Breast epithelium (tissue), 4 donors: ENCODE results near the gene NKD2. TPM values are rescaled to one million over a fixed set of nuclear protein-coding genes. Genes with fewer than 3 reads are reported as not detected.

ENCODE experiments used
- DNase-seq, 2 donors: peaks; one replicate each; pipeline ENCODE4 v3.0.0-alpha.2; 2019; ENCODE audit warnings: low spot score in 2 of 2
- H3K27ac ChIP-seq, 2 donors: fragments of 200-600 bp; sonication (generic) in 1 of 2; one replicate each; pipeline ENCODE4 v1.5.1; 2016 to 2019; ENCODE audit warnings: mild to moderate bottlenecking in 1 of 2
- H3K27me3 ChIP-seq, 2 donors: fragments of 200-600 bp; sonication (generic) in 1 of 2; one replicate each; pipeline versions ENCODE4 v1.5.1 to v1.6.0; 2017 to 2019; ENCODE audit warnings: control low read depth in 1 of 2, mild to moderate bottlenecking in 1 of 2
- H3K36me3 ChIP-seq: fragments of 200-600 bp; one replicate; pipeline ENCODE4 v1.5.1; 2019
- H3K4me1 ChIP-seq, 2 donors: fragments of 200-600 bp; sonication (generic); one replicate each; pipeline ENCODE4 v1.5.1; 2016 to 2019; ENCODE audit warnings: control low read depth in 1 of 2
- H3K4me3 ChIP-seq, 3 donors: fragments of 200-600 bp; sonication (generic); 1 replicate in 2 of 3; 2 replicates in 1 of 3; pipeline ENCODE4 v1.5.1; 2016 to 2019; ENCODE audit warnings: mild to moderate bottlenecking in 3 of 3, moderate library complexity in 2 of 3
- H3K9me3 ChIP-seq, 2 donors: fragments of 200-600 bp; sonication (generic) in 1 of 2; one replicate each; pipeline ENCODE4 v1.5.1; 2016 to 2019; ENCODE audit warnings: control low read depth in 1 of 2
- POLR2A ChIP-seq: fragments of 450-650 bp; IDR thresholded peaks from one replicate; pipeline ENCODE4 v1.6.1; 2016; ENCODE audit warnings: antibody characterized with exemption, mild to moderate bottlenecking, moderate library complexity
- POLR2AphosphoS5 ChIP-seq, 3 donors: sonication (generic); formaldehyde crosslinking; IDR thresholded peaks; one replicate each; pipeline ENCODE4 v1.6.1; 2017; ENCODE audit warnings: antibody characterized with exemption in 3 of 3
- intact Hi-C: fragments of 100-400 bp; cut with DNase I; formaldehyde crosslinking; loops from one replicate; pipeline ENCODE4 v1.15.1; 2023; ENCODE audit warnings: low total_unique reads
- total RNA-seq, 3 donors: library from RNA; depleted of rRNA; stranded (reverse); fragments of >200 nt; gene quantifications; one replicate each; pipeline ENCODE4 v1.1.0, GENCODE V29; 2016
- TF ChIP-seq, protein P1 (sequence below), 3 donors: fragments of 450-650 bp; IDR thresholded peaks; one replicate each; pipeline ENCODE4 v1.5.1; 2016 to 2017; ENCODE audit warnings: antibody characterized with exemption in 3 of 3, mild to moderate bottlenecking in 3 of 3, moderate library complexity in 3 of 3

Gene NKD2
- total RNA-seq, 3 donors from 2014 or later: 5.9 to 16.7 TPM; not detected in 1

DNA sequence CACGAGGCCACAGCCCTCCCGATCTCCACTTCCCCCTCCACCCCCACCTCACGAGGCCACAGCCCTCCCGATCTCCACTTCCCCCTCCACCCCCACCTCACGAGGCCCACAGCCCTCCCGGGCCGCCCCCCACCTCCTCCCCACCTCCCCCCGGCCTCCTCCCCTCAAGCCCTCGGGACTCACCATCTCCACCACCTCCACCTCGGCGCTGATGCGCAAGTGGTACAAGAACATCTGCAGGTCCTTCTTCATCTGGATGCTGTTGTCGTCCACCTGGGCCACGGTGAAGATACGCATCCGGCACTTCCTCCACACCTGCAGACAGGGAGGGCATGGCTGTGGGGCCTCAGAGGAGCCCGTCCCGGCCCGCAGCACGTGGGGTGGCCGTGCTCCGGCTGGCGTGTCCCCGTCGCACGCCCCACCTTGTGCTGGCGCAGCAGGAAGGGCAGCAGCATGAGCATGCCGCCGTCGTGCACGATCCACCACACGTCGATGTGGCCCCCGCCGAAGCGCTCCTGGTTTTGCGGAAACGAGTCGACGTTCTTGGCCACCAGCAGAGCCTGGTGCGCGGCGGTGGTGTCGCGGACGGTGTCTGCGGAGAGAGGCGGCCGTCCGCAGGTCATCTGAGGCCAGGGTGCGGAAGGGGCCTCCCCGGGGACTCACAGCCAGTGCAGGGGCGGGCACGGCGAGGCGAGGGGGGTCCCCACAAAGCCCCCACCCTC, 55.2 kb downstream of the NKD2 start:
- no peaks in the 10 kb centered on the region for H3K4me1 ChIP-seq
- no peaks in the 10 kb centered on the region for H3K9me3 ChIP-seq
- no peak overlapping the region for H3K27ac ChIP-seq
- DNase-seq: no peak
- intact Hi-C loops: no loop called here
- H3K27me3 ChIP-seq: no peaks in the 10 kb centered on the region
- no peak for TF ChIP-seq POLR2AphosphoS5 (IDR thresholded peaks at IDR 0.05)
- H3K36me3 ChIP-seq: peaks cover 8% of the 10 kb centered on the region
- no peak overlapping the region for H3K4me3 ChIP-seq

DNA sequence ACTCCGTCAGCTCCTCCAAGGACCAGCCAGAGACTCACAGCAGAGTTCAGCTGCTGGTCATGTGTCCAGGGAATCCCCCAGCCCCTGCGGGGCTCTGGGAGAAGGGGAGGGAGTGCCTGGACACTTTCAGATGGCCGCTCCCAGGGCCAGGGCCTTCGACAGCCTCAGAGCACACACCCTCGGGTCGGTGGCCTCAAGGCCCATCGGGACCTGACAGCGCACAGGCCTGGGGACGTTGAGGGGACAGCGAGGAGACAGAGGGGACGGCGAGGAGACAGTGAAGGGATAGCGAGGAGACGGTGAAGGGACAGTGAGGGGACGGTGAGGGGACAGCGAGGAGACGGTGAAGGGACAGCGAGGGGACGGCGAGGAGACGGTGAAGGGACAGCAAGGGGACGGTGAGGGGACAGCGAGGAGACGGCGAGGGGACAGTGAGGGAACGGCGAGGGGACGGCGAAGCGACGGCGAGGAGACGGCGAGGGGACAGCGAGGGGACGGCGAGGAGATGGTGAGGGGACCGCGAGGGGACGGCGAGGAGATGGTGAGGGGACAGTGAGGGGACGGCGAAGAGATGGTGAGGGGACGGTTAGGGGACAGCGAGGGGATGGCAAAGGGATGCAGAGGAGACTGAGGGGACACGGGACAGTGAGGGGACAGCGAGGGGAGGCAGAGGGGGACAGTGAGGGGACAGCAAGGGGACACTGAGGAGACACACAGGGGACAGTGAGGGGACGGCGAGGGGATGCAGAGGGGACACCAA, 56.0 kb downstream of the NKD2 start:
- intact Hi-C loops: no loop called here
- H3K4me1 ChIP-seq: no peaks in the 10 kb centered on the region
- no peaks in the 10 kb centered on the region for H3K27me3 ChIP-seq
- no peak overlapping the region for H3K27ac ChIP-seq
- no peak for DNase-seq
- TF ChIP-seq POLR2A: no peak
- TF ChIP-seq POLR2AphosphoS5 (IDR thresholded peaks at IDR 0.05): no peak
- TF ChIP-seq, protein P1, sequence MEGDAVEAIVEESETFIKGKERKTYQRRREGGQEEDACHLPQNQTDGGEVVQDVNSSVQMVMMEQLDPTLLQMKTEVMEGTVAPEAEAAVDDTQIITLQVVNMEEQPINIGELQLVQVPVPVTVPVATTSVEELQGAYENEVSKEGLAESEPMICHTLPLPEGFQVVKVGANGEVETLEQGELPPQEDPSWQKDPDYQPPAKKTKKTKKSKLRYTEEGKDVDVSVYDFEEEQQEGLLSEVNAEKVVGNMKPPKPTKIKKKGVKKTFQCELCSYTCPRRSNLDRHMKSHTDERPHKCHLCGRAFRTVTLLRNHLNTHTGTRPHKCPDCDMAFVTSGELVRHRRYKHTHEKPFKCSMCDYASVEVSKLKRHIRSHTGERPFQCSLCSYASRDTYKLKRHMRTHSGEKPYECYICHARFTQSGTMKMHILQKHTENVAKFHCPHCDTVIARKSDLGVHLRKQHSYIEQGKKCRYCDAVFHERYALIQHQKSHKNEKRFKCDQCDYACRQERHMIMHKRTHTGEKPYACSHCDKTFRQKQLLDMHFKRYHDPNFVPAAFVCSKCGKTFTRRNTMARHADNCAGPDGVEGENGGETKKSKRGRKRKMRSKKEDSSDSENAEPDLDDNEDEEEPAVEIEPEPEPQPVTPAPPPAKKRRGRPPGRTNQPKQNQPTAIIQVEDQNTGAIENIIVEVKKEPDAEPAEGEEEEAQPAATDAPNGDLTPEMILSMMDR (IDR thresholded peaks at IDR 0.05): no peak
- H3K4me3 ChIP-seq: no peak overlapping the region
- peaks cover 8% of the 10 kb centered on the region for H3K36me3 ChIP-seq
- H3K9me3 ChIP-seq: no peaks in the 10 kb centered on the region

DNA sequence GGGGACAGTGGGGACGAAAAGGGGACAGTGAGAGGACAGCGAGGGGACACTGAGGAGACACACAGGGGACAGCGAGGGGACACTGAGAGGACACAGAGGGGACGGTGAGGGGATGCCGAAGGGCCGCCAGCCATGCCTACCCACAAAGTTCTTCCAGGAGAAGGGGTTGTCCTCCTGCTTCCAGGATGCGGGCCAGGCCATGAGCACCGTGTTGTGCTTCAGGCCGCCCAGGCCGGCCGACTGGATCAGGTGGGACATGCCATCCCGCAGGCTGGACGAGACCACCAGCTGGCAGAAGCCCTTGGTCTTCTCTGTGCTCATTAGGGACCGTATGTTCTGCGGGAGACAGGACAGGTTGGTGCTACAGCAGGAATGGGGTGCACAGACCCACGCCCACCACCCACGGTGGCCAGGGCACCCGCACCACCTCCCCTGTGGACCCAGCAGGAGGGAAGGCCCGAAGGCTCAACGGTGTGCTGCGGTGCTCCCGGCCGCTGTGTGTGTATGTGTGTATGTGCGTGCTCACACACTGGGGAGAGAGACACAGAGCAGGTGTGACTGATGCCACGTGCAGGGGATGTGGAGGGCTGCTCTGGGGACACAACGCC, 56.6 kb downstream of the NKD2 start:
- no peak for DNase-seq
- Histone ChIP-seq H3K36me3 (peaks cover 8% of the 10 kb centered on the region), H3K27ac (no peak overlapping the region), H3K4me3 (no peak overlapping the region), H3K4me1 (no peaks in the 10 kb centered on the region), H3K27me3 (no peaks in the 10 kb centered on the region), H3K9me3 (no peaks in the 10 kb centered on the region)
- intact Hi-C loops: no loop called here
- TF ChIP-seq POLR2A: no peak
- TF ChIP-seq POLR2AphosphoS5 (IDR thresholded peaks at IDR 0.05): no peak
- TF ChIP-seq, protein P1 (IDR thresholded peaks at IDR 0.05): no peak

DNA sequence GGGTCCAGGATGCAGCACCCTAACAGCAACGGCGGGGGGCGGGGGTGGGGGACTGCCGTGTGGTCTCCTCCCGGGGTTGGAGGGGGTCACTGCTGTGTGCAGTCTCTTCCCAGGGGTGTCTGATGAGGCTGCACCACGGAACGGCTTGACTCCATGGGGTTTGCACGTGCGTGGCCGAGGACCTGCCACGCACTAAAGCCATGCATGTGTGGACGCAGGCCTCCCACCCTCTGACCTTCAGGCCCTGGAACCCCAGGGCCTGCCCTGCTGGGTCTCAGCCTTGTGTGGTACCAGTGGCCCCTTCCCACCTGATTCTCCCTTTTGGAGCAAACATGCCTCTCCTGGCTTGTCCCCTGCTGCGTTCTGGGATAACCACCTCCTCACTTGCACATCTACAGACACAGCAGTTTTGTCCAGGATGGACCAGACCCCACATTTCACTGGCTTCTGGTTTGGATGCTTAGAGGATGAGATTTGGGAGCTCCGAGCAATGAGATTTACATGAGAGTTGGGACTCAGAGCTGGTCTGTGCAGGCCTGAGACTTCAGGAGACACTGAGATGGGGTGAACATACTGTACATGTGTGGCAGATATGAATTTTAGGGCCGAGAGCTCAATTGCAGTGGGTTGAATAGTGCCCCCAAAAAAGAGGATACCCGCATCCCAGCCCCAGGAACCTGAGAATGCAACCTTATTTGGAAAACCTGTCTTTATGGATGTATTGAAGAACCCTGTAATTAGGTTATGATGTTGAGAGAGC, 57.5 kb downstream of the NKD2 start:
- DNase-seq: no peak
- Histone ChIP-seq H3K4me1 (no peaks in the 10 kb centered on the region), H3K27ac (no peak overlapping the region), H3K4me3 (no peak overlapping the region), H3K27me3 (no peaks in the 10 kb centered on the region), H3K36me3 (peaks cover 8% of the 10 kb centered on the region), H3K9me3 (no peaks in the 10 kb centered on the region)
- intact Hi-C loops: no loop called here
- TF ChIP-seq POLR2AphosphoS5 (IDR thresholded peaks at IDR 0.05) (no peak), POLR2A (no peak)
- TF ChIP-seq, protein P1 (IDR thresholded peaks at IDR 0.05): no peak

DNA sequence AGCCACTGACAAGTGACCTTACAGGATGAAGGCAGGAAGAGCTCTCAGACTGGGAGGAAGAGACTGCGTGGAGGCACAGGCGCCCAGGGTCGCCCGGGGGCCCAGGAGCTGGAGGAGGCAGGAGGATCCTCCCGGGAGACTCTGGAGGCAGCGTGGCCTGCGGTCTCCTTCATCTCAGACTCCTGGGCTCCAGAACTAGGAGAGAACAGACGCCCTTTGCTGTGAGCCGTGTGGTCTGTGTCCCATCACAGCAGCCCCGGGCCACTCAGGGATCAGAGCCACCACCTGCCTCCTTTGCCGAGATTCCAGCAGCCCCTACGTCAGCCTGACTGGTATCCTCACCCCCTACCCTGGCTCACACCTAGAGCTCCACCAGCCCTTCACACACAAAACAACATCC, 58.1 kb downstream of the NKD2 start:
- Histone ChIP-seq H3K27me3 (no peaks in the 10 kb centered on the region), H3K9me3 (no peaks in the 10 kb centered on the region), H3K27ac (no peak overlapping the region), H3K4me3 (no peak overlapping the region), H3K4me1 (no peaks in the 10 kb centered on the region), H3K36me3 (peaks cover 8% of the 10 kb centered on the region)
- DNase-seq: no peak
- intact Hi-C loops: no loop called here
- TF ChIP-seq, protein P1 (IDR thresholded peaks at IDR 0.05): no peak
- no peak for TF ChIP-seq POLR2A
- no peak for TF ChIP-seq POLR2AphosphoS5 (IDR thresholded peaks at IDR 0.05)
